GM20000 (cell line): ENCODE data around the gene SREBF1.

Experiments used
- DNase-seq: peaks from one replicate; pipeline ENCODE4 v3.0.0; 2012; ENCODE audit warnings: low spot score
- TF ChIP-seq, protein P1 (sequence below): IDR thresholded peaks from 2 replicates; pipeline ENCODE4 v1.5.1; 2012; ENCODE audit warnings: mild to moderate bottlenecking, control low read depth; ENCODE audit errors: extremely low read depth, missing control alignments

SREBF1 gene

GRCh38 chr17:17816831-17817551 lies 19.8 kb downstream of the SREBF1 start:
- no peak for DNase-seq
- TF ChIP-seq, protein P1, sequence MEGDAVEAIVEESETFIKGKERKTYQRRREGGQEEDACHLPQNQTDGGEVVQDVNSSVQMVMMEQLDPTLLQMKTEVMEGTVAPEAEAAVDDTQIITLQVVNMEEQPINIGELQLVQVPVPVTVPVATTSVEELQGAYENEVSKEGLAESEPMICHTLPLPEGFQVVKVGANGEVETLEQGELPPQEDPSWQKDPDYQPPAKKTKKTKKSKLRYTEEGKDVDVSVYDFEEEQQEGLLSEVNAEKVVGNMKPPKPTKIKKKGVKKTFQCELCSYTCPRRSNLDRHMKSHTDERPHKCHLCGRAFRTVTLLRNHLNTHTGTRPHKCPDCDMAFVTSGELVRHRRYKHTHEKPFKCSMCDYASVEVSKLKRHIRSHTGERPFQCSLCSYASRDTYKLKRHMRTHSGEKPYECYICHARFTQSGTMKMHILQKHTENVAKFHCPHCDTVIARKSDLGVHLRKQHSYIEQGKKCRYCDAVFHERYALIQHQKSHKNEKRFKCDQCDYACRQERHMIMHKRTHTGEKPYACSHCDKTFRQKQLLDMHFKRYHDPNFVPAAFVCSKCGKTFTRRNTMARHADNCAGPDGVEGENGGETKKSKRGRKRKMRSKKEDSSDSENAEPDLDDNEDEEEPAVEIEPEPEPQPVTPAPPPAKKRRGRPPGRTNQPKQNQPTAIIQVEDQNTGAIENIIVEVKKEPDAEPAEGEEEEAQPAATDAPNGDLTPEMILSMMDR, result no peak

- no peak for DNase-seq
- TF ChIP-seq, protein P1, result no peak
Observed at GRCh38 chr17:17816240-17816814, 20.5 kb downstream of the SREBF1 start.

DNA sequence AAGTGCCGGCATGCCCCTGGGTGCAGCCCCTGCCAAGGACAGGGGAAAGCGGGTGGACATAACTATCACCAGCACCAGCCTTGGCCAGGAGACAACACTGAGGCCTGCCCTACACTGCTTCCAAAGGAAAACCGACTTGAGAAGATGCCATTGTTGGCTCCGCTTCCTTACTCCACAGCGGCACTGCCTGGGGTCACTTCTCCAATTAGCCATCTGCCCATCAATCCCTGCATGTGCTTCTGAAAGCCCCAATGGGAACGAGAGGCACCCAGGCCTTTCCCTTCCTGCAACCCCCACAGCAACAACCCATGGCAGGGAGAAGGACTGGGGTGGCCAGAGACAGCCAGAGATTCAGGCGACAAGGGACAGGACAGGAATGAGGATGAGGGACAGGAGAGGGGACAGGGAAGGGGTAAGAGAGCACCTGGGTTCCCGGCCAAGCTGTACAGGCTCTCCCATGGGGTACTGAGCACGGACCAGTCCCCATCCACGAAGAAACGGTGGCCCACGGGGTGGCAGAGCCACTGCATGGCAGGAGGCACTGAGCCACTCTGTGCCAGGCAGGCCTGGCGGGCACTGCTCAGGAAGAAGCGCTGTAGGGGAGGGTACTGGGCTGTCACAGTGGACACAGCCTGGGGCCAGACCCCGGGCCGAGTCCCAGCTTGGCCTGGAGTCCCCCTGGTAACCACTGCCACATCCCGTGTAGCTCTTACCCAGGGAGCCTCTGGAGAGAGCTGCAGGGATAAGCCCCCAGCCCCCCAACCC lies 21.2 kb downstream of the SREBF1 start:
- TF ChIP-seq, protein P1, result no peak
- DNase-seq, result no peak

- no peak for DNase-seq
- TF ChIP-seq, protein P1, result no peak
Observed at GRCh38 chr17:17815062-17815406, 21.8 kb downstream of the SREBF1 start.

- TF ChIP-seq, protein P1, result no peak
- DNase-seq, result no peak
Observed at GRCh38 chr17:17814162-17815061, 22.4 kb downstream of the SREBF1 start.

- DNase-seq, result no peak
- TF ChIP-seq, protein P1, result no peak
Observed at GRCh38 chr17:17813725-17814095, 23.1 kb downstream of the SREBF1 start.
